ENCODE data around the gene PER2. TPM values are rescaled to one million over a fixed set of nuclear protein-coding genes. Genes with fewer than 3 reads are reported as not detected.

The PER2 gene
- total and polyA plus RNA-seq, 2 of the 13 experiments (the other 11 are each of a cell fraction or from before 2014, with no cell fraction given), result 5.1 to 9.4 TPM

DNA sequence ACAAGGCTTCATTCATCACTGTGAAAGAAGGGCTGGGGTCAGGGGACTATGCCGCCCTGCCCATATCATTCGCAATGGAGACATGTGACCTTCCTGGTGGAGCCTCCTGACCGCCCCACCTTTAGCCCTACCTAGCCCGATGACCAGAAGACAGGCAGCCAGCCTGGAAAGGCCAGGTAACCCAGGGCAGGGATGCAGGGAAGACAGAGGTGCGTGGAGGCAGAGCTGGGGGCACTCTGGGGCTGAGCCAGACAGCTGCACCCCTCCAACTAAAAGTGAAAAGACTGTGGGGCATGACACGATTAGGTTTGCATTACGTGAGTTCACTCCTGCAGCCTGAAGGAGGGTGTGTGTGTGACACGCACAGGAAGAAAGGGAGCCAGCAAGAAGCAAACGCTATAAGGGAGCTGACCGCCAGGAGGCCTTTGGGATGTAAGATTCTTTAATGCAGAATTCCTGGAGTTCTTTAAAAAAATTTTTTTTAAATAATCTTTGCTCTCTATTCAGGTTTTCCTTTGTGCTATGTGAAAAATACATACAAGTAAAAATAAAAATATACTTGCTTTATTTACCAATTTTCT is 44.8 kb downstream of the PER2 start (continued):
- TF ChIP-seq HBP1 (CRISPR knock-in tag; IDR thresholded peaks at IDR 0.05; ENCODE audit: low read depth) (no peak), SKI (IDR thresholded peaks at IDR 0.05; ENCODE audit: partially characterized antibody) (no peak), MAZ (IDR thresholded peaks at IDR 0.05; ENCODE audit: borderline replicate concordance, low read depth, low read length) (no peak), MAZ (CRISPR knock-in tag; IDR thresholded peaks at IDR 0.05; ENCODE audit: low read depth) (0 out of 2 replicates have a peak, but pooled peaks have one; percentile 6), HIVEP1 (CRISPR knock-in tag; IDR thresholded peaks at IDR 0.05) (peak; percentile 37; the same call in 1 of the 2 replicates), USF2 (IDR thresholded peaks at IDR 0.05; ENCODE audit: low read depth, low read length) (no peak), USF2 (CRISPR knock-in tag; IDR thresholded peaks at IDR 0.05; ENCODE audit: borderline replicate concordance) (0 out of 2 replicates have a peak, but pooled peaks have one; percentile 3), REXO4 (CRISPR knock-in tag; IDR thresholded peaks at IDR 0.05; ENCODE audit: borderline replicate concordance) (no peak), ZNF761 (CRISPR knock-in tag; conservative IDR thresholded peaks at IDR 0.05) (0 out of 2 replicates have a peak, but pooled peaks have one; percentile 4), ZNF468 (CRISPR knock-in tag; IDR thresholded peaks at IDR 0.05) (0 out of 2 replicates have a peak, but pooled peaks have one; percentile 81), MTF2 (CRISPR knock-in tag; IDR thresholded peaks at IDR 0.05; ENCODE audit: borderline replicate concordance) (no peak), XRCC5 (optimal IDR thresholded peaks at IDR 0.05; ENCODE audit: low read length) (peak; percentile 12), CTCF (CRISPR knock-in tag; IDR thresholded peaks at IDR 0.05) (peak; percentile 19; the same call in 1 of the 2 replicates), XBP1 (CRISPR knock-in tag; IDR thresholded peaks at IDR 0.05) (no peak), ARID2 (CRISPR knock-in tag; IDR thresholded peaks at IDR 0.05; ENCODE audit: borderline replicate concordance) (0 out of 2 replicates have a peak, but pooled peaks have one; percentile 46), ZZZ3 (CRISPR knock-in tag; IDR thresholded peaks at IDR 0.05; ENCODE audit: borderline replicate concordance) (no peak), ZNF768 (CRISPR knock-in tag; IDR thresholded peaks at IDR 0.05) (peak; percentile 16; the same call in 1 of the 2 replicates), ZNF350 (CRISPR knock-in tag; IDR thresholded peaks at IDR 0.05; ENCODE audit: borderline replicate concordance, low read depth) (peak; percentile 11; the same call in 1 of the 2 replicates), ZNF20 (CRISPR knock-in tag; IDR thresholded peaks at IDR 0.05) (no peak), ZNF343 (CRISPR knock-in tag; IDR thresholded peaks at IDR 0.05) (0 out of 2 replicates have a peak, but pooled peaks have one; percentile 16), ATAD3A (CRISPR knock-in tag; IDR thresholded peaks at IDR 0.05) (0 out of 2 replicates have a peak, but pooled peaks have one; percentile 18)
- TF ChIP-seq, protein P1, sequence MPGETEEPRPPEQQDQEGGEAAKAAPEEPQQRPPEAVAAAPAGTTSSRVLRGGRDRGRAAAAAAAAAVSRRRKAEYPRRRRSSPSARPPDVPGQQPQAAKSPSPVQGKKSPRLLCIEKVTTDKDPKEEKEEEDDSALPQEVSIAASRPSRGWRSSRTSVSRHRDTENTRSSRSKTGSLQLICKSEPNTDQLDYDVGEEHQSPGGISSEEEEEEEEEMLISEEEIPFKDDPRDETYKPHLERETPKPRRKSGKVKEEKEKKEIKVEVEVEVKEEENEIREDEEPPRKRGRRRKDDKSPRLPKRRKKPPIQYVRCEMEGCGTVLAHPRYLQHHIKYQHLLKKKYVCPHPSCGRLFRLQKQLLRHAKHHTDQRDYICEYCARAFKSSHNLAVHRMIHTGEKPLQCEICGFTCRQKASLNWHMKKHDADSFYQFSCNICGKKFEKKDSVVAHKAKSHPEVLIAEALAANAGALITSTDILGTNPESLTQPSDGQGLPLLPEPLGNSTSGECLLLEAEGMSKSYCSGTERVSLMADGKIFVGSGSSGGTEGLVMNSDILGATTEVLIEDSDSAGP (CRISPR knock-in tag; IDR thresholded peaks at IDR 0.05; ENCODE audit: borderline replicate concordance), result 0 out of 2 replicates have a peak, but pooled peaks have one; percentile 13
